Vagina (tissue), 2 donors: Measurements from ENCODE around the gene ALDH3B1.
A peak's percentile ranks its signal among the peaks of the same experiment; 100 is the strongest.

Experiments used
- CTCF ChIP-seq, 3 experiments: fragments of 450-650 bp in 2 of 3; fragments of 200-600 bp in 1 of 3; sonication (generic) in 1 of 3; IDR thresholded peaks; one replicate each; pipeline ENCODE4 v1.5.1; 2017 to 2019; ENCODE audit warnings: antibody characterized with exemption in 3 of 3, mild to moderate bottlenecking in 2 of 3, moderate library complexity in 2 of 3
- POLR2A ChIP-seq, 2 donors: fragments of 450-650 bp; IDR thresholded peaks; one replicate each; pipeline ENCODE4 v1.6.1; 2017; ENCODE audit warnings: antibody characterized with exemption in 2 of 2, mild to moderate bottlenecking in 2 of 2, moderate library complexity in 2 of 2
- POLR2AphosphoS5 ChIP-seq, 2 donors: sonication (generic); formaldehyde crosslinking; IDR thresholded peaks; one replicate each; pipeline ENCODE4 v1.9.0; 2017; ENCODE audit warnings: antibody characterized with exemption in 2 of 2, mild to moderate bottlenecking in 2 of 2, low read depth in 1 of 2; ENCODE audit not compliant: insufficient read depth in 1 of 2

- peak in 1 of 3 experiments; percentile 7 for TF ChIP-seq CTCF (IDR thresholded peaks at IDR 0.05)
- TF ChIP-seq POLR2A (IDR thresholded peaks at IDR 0.05) = no peak
- TF ChIP-seq POLR2AphosphoS5 (IDR thresholded peaks at IDR 0.05; ENCODE audit: insufficient read depth in 1 of 2, low read depth in 1 of 2) = no peak
Observed at GRCh38 chr11:68002575-68002937, 7.6 kb upstream of the ALDH3B1 start.
